Measurements from ENCODE around the gene ZNF12. TPM values are rescaled to one million over a fixed set of nuclear protein-coding genes. Genes with fewer than 3 reads are reported as not detected.

The ZNF12 gene
- total RNA-seq, 4 donors from 2014 or later, result 11.1 to 27.6 (median 16.1) TPM

- TF ChIP-seq CTCF (IDR thresholded peaks at IDR 0.05), result no peak
- DNase-seq (ENCODE audit: low spot score) (no peak), ATAC-seq (ENCODE audit: low FRiP score) (no peak)
Observed at GRCh38 chr7:6658618-6659345, 48.0 kb downstream of the ZNF12 start.

- DNase-seq (ENCODE audit: low spot score) (no peak), ATAC-seq (ENCODE audit: low FRiP score) (no peak)
Observed at GRCh38 chr7:6656413-6656812, 50.3 kb downstream of the ZNF12 start.

GRCh38 chr7:6655636-6656385 lies 50.9 kb downstream of the ZNF12 start:
- ATAC-seq (ENCODE audit: low FRiP score) (no peak), DNase-seq (ENCODE audit: low spot score) (no peak)
- no peak for TF ChIP-seq CTCF (IDR thresholded peaks at IDR 0.05)

More at GRCh38 chr7:6656413-6656812, 50.3 kb downstream of the ZNF12 start:
- no peak for TF ChIP-seq CTCF (IDR thresholded peaks at IDR 0.05)

GRCh38 chr7:6654842-6655610 lies 51.7 kb downstream of the ZNF12 start:
- ATAC-seq (ENCODE audit: low FRiP score) (no peak), DNase-seq (ENCODE audit: low spot score) (no peak)
- TF ChIP-seq CTCF (IDR thresholded peaks at IDR 0.05), result no peak

- no peak for TF ChIP-seq CTCF (IDR thresholded peaks at IDR 0.05)
- no peak for DNase-seq (ENCODE audit: low spot score)
- no peak for ATAC-seq (ENCODE audit: low FRiP score)
Observed at GRCh38 chr7:6654113-6654841, 52.5 kb downstream of the ZNF12 start.
